Endodermal cell (in vitro differentiated cells): ENCODE results near the gene C11orf65. TPM values are rescaled to one million over a fixed set of nuclear protein-coding genes. Genes with fewer than 3 reads are reported as not detected.

Experiments used
- DNase-seq: peaks from one replicate; pipeline ENCODE4 v3.0.0-alpha.2; 2017
- H3K27ac ChIP-seq: 2 replicates; pipeline ENCODE4 v1.5.1; 2013; ENCODE audit warnings: mild to moderate bottlenecking, low read depth, low read length, moderate library complexity
- H3K27me3 ChIP-seq: 2 replicates; pipeline ENCODE4 v1.6.1; 2013; ENCODE audit warnings: mild to moderate bottlenecking, low read length, moderate library complexity; ENCODE audit not compliant: insufficient read depth, control insufficient read depth, poor library complexity, severe bottlenecking
- H3K36me3 ChIP-seq: 2 replicates; pipeline ENCODE4 v1.7.0; 2013; ENCODE audit warnings: mild to moderate bottlenecking, low read length, moderate library complexity; ENCODE audit not compliant: control insufficient read depth, insufficient read depth
- H3K4me1 ChIP-seq: one replicate; pipeline ENCODE4 v1.7.0; 2013; ENCODE audit warnings: low read length; ENCODE audit not compliant: control insufficient read depth, insufficient read depth
- H3K4me3 ChIP-seq: 2 replicates; pipeline ENCODE4 v1.5.1; 2013; ENCODE audit warnings: mild to moderate bottlenecking, low read length, moderate library complexity
- H3K9ac ChIP-seq: 2 replicates; pipeline ENCODE4 v1.6.1; 2013; ENCODE audit warnings: mild to moderate bottlenecking, low read length, moderate library complexity; ENCODE audit not compliant: poor library complexity, severe bottlenecking; ENCODE audit errors: extremely low read depth
- H3K9me3 ChIP-seq: 2 replicates; pipeline ENCODE4 v1.6.1; 2013; ENCODE audit warnings: mild to moderate bottlenecking, low read length, moderate library complexity; ENCODE audit not compliant: control insufficient read depth
- H3K27ac Mint-ChIP-seq: 2 replicates; pipeline ENCODE4 v1.8.0; 2020; ENCODE audit warnings: mixed read lengths
- H3K27me3 Mint-ChIP-seq: 2 replicates; pipeline ENCODE4 v1.8.0; 2021; ENCODE audit warnings: mild to moderate bottlenecking, mixed read lengths; ENCODE audit not compliant: insufficient read depth
- H3K36me3 Mint-ChIP-seq: 2 replicates; pipeline ENCODE4 v1.8.0; 2020; ENCODE audit warnings: low read depth, mixed read lengths
- H3K4me1 Mint-ChIP-seq: 2 replicates; pipeline ENCODE4 v1.8.0; 2020; ENCODE audit warnings: mixed read lengths
- H3K4me3 Mint-ChIP-seq: 2 replicates; pipeline ENCODE4 v1.8.0; 2020; ENCODE audit warnings: mild to moderate bottlenecking, moderate library complexity, mixed read lengths
- H3K9me3 Mint-ChIP-seq: 2 replicates; pipeline ENCODE4 v1.8.0; 2020; ENCODE audit warnings: mild to moderate bottlenecking, mixed read lengths
- WGBS, 2 experiments: methylation state at CpG; one replicate each; pipeline versions ENCODE4 v1.1.5 to v1.1.7; 2013; ENCODE audit warnings: missing lambda C conversion rate in 2 of 2, mixed read lengths in 1 of 2; ENCODE audit not compliant: insufficient coverage in 1 of 2, insufficient read length in 1 of 2; 5-methylcytosine and 5-hydroxymethylcytosine counted together
- total RNA-seq, 2 donors: library from RNA; stranded (reverse); fragmentation: NEBNext Ultra II Directional in 1 of 2; extraction: Animal tissue kit (Norgen Biotek cat#: 25700) in 1 of 2; gene quantifications; 2 replicates in 1 of 2; 3 replicates in 1 of 2; pipeline ENCODE4 v1.2.1, GENCODE V29; 2021
- TF ChIP-seq, protein P1 (sequence below): fragments of 200-600 bp; sonication (generic); conservative IDR thresholded peaks from 2 replicates; pipeline ENCODE4 v1.5.0; 2021; ENCODE audit warnings: antibody characterized with exemption, mild to moderate bottlenecking

The C11orf65 gene
- total RNA-seq, 2 donors from 2014 or later, result 1.3 to 2.8 TPM

DNA sequence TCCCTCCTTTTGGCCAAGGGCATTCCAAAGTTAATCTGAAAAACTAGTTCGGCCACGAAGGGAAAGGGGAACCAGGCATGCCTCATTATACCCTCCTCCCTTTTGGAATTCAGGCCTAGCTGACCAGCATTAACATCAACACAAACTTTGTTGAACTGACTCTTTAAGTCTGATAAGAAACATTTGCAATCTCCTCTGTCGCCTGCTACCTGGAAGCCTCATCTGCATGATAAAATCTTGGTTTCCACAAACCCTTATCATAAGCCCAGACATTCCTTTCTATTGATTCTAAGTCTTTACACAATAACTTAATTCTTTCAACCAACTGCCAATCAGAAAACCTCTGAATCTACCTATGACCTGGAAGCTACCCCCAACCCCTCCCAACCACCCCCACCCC, 19.5 kb upstream of the C11orf65 start:
- Histone ChIP-seq H3K4me1 (no peaks in the 10 kb centered on the region), H3K4me3 (no peak overlapping the region), H3K9me3 (peaks cover 22% of the 10 kb centered on the region), H3K27ac (no peak overlapping the region), H3K27me3 (no peaks in the 10 kb centered on the region), H3K36me3 (peaks cover 49% of the 10 kb centered on the region), H3K9ac (no peak overlapping the region)
- Mint-ChIP-seq H3K4me3 (no peak overlapping the region), H3K27ac (peak overlapping the region; percentile 33), H3K36me3 (peaks cover 51% of the 10 kb centered on the region), H3K9me3 (peaks cover 12% of the 10 kb centered on the region), H3K4me1 (peaks cover 22% of the 10 kb centered on the region), H3K27me3 (peaks cover 7% of the 10 kb centered on the region)
- TF ChIP-seq, protein P1, sequence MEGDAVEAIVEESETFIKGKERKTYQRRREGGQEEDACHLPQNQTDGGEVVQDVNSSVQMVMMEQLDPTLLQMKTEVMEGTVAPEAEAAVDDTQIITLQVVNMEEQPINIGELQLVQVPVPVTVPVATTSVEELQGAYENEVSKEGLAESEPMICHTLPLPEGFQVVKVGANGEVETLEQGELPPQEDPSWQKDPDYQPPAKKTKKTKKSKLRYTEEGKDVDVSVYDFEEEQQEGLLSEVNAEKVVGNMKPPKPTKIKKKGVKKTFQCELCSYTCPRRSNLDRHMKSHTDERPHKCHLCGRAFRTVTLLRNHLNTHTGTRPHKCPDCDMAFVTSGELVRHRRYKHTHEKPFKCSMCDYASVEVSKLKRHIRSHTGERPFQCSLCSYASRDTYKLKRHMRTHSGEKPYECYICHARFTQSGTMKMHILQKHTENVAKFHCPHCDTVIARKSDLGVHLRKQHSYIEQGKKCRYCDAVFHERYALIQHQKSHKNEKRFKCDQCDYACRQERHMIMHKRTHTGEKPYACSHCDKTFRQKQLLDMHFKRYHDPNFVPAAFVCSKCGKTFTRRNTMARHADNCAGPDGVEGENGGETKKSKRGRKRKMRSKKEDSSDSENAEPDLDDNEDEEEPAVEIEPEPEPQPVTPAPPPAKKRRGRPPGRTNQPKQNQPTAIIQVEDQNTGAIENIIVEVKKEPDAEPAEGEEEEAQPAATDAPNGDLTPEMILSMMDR, result no peak
- WGBS, 2 experiments, result 58 to 95% methylated on average over 3 of the region's 3 CpGs
- no peak for DNase-seq

DNA sequence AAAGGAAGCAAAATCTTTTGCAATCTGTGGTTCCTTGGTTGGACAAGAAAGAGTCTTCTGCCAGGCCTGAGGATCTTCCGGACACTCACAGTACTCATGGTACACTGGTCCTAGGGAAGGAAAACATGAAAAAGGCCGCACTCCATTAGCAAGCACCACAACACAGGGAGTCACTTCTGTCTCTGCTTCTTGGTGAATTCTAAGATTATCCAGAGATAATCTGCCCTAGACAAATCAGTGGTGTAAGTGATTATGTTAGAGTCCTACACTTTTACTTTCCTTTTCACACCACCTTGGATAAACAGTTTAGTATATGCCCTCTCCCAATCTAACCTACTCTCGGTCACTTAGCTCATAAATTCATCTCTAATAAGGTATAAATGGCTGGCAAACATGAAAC, 19.0 kb upstream of the C11orf65 start:
- H3K36me3 Mint-ChIP-seq, result peaks cover 56% of the 10 kb centered on the region
- Histone ChIP-seq H3K36me3 (peaks cover 54% of the 10 kb centered on the region), H3K27me3 (no peaks in the 10 kb centered on the region), H3K9me3 (peaks cover 22% of the 10 kb centered on the region), H3K27ac (no peak overlapping the region), H3K4me3 (peak overlapping the region; percentile 38), H3K4me1 (no peaks in the 10 kb centered on the region), H3K9ac (no peak overlapping the region)
- H3K27me3 Mint-ChIP-seq, result peaks cover 7% of the 10 kb centered on the region
- H3K27ac Mint-ChIP-seq, result peak overlapping the region; percentile 33
- peaks cover 21% of the 10 kb centered on the region for H3K4me1 Mint-ChIP-seq
- TF ChIP-seq, protein P1, result no peak
- WGBS, 2 experiments, result 94 to 100% methylated on average over 2 to 3 of the region's 3 CpGs
- no peak for DNase-seq
- peaks cover 12% of the 10 kb centered on the region for H3K9me3 Mint-ChIP-seq
- no peak overlapping the region for H3K4me3 Mint-ChIP-seq

DNA sequence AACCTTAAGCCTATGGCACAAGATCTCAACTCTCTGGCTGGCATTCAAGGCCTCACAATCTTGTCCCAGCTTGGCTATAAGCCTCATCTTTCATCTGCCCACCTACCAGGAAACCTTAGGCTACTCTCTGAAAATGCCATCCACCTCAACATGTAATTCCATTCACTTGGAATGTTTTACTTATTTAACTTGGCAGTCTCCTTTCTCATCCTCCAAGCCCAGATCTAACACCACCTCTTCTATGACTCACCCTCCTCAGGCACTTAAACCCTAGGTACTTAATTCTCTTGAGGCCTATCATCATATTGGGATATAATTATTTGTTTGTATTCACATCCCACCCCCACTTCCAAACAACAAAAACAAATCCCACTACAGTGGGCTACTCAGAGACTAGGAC, 15.8 kb upstream of the C11orf65 start:
- Histone ChIP-seq H3K9me3 (peaks cover 20% of the 10 kb centered on the region), H3K27ac (no peak overlapping the region), H3K36me3 (peaks cover 68% of the 10 kb centered on the region), H3K4me1 (no peaks in the 10 kb centered on the region), H3K27me3 (no peaks in the 10 kb centered on the region), H3K4me3 (no peak overlapping the region), H3K9ac (no peak overlapping the region)
- no peak for DNase-seq
- peaks cover 12% of the 10 kb centered on the region for H3K9me3 Mint-ChIP-seq
- no peak overlapping the region for H3K4me3 Mint-ChIP-seq
- H3K36me3 Mint-ChIP-seq, result peaks cover 46% of the 10 kb centered on the region
- TF ChIP-seq, protein P1, result no peak
- H3K27ac Mint-ChIP-seq, result no peak overlapping the region
- H3K27me3 Mint-ChIP-seq, result peaks cover 6% of the 10 kb centered on the region
- peaks cover 18% of the 10 kb centered on the region for H3K4me1 Mint-ChIP-seq
